Pulmonary artery endothelial cell (primary cell): ENCODE measurements around the gene HMGCS1. TPM values are rescaled to one million over a fixed set of nuclear protein-coding genes. Genes with fewer than 3 reads are reported as not detected.
"Not testable (repeated sequence)": the region's sequence is repeated elsewhere in the genome, so short reads cannot be mapped to it uniquely, and the experiment has no call there.

Experiments used
- DNase-seq: peaks from one replicate; pipeline ENCODE4 v3.0.0-alpha.2; 2011; ENCODE audit warnings: low read depth, low spot score
- total RNA-seq: library from RNA; depleted of rRNA; stranded (reverse); fragments of >200 nt; gene quantifications from 2 replicates; pipeline ENCODE4 v1.2.3, GENCODE V29; 2014

HMGCS1 gene
- total RNA-seq = 64.8 and 80.5 TPM in 2 replicates

- DNase-seq = peak; percentile 99
These were observed at the start of gene HMGCS1 for GRCh38 chr5:43313035-43313853. HMGCS1 (minus strand) TSS chr5:43313412; CDS start chr5:43298965, 14,447 bp downstream.

DNA sequence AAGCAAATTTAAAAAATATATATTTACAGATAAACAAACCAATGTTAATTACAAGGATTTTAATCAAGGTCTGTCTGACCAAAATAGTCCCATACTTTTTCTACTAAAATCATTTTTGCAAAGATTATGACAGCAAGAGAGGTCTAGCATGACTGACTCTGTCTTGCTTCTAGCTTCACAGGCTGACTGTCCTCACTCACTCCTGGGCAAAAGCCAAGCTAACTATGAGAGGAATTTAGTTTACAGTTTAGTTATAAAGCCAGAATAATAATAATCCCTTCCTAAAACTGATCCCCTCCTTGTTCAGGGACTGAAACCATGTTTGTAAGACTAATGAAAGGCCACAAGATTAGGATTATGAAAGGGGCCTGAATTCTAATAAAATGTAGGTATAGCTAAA lies 45.5 kb upstream of the HMGCS1 start:
- DNase-seq = no peak

GRCh38 chr5:43358301-43358700 lies 45.1 kb upstream of the HMGCS1 start:
- no peak for DNase-seq

GRCh38 chr5:43357878-43358281 lies 44.7 kb upstream of the HMGCS1 start:
- no peak for DNase-seq

DNA sequence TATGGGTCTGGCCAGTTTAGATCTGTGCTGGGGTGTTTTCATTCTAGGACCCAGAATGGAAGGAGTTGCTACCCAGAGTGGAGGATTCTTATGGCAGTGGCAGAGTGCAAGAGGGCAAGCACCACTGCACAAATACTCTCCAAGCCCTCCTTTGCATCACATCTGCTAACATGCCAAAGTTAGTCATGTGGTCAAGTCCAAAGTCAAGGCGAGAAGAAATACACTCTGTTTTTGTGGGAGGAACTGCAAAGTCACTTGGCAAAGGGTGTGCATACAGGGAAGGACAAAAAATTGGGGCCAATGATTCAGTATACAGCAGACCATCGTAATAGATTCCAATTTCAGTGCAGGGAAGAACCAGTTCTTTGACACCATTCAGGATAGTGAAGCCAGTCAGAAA lies 43.9 kb upstream of the HMGCS1 start:
- no peak for DNase-seq

DNA sequence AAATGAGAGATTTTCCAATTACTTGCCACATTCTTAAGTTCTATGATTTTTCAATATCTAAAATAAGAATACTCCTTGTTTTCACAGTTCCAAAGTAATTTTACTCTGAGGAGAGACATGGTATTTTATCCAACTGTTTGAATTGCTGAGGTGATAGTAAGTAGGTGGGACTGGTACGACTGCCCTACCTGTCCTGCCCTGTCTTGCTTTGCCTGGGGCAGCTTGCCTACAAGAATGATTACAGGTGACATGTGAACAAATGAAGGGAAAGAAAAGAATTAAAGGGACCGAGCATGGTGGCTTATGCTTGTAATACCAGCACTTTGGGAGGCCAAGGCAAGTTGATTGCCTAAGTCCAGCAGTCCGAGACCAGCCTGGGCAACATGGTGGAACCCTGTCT lies 41.6 kb upstream of the HMGCS1 start:
- DNase-seq = no peak

DNA sequence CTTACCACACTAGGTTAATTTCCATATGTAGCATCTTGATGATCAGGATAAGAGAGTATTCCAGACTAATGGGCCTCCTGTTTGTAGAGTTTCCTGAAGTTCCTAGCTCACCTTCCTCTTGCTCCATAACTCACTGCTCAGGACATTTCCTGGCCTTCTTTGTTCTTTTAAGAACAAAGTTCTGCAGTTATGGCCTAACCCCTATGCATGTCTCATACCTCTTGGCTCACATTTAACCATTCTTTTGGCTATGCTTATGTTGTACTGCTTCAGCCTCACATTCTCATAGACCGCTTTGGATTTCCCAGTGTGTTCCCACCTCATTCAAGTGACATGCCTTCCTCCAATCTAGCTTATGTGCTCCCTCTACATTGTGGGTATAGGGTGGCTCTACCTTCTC lies 40.5 kb upstream of the HMGCS1 start:
- DNase-seq = no peak

- DNase-seq = no peak
These were observed 39.7 kb upstream of the HMGCS1 start for GRCh38 chr5:43352915-43353314.

DNA sequence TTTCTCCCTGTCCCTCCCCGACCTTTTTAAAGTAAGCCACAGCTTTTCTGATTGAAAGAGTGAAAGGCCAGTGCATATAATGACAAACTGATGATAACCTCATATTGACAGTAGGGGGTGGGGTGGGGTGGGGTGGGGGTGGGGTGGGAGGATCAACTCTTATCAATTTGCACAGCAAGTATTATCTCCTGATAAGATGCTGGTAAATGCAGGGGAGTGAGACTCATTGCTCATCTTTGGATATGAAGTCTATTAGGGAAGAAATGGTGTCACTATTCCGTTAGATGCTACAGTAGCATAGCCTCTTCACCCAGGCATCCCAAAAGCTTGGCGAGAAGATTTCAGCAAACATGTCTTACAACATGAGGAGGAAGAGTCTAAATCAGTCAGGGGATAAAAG lies 38.9 kb upstream of the HMGCS1 start:
- no peak for DNase-seq

DNA sequence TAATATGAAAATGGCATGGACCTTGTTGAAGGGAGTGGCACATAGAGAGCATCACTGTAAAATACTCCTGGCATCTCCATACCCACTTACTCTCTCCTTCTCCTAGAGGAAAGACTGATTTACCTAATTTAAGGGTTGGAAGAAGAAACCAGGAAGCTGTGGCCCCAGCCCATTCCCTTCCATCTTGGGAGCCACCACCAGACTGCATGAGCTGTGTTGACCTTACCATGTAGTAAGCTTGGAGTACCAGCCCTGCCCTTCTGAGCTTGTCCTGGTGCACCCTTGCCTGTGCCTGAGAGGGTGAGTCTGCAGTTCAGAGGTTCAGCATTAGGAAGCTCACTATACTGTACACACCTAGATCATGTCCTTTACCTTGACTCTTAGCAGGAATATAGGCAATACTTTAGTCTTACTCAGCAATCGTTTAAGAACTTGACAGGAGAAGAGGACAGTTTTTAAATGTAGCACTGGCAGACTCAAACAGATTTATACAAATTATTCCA lies 35.7 kb upstream of the HMGCS1 start:
- DNase-seq = no peak

DNA sequence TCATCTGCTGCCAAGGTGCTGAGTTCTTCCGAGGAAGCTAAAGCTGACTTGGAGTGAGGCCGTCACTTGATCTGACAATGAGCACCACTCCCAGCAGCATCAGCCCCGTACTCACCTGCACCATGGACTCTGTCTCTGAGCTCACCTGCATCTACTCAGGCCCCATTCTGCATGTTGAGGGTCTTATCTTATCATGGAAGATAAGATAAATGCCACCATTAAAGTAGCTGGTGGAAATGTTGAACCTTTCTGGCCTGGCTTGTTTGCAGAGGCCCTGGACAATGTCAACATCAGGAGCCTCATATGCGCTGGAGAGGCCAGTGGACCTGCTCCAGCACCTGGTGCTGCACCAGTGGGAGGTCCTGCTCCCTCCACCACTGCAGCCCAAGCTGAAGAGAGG lies 35.0 kb upstream of the HMGCS1 start:
- DNase-seq = no peak

DNA sequence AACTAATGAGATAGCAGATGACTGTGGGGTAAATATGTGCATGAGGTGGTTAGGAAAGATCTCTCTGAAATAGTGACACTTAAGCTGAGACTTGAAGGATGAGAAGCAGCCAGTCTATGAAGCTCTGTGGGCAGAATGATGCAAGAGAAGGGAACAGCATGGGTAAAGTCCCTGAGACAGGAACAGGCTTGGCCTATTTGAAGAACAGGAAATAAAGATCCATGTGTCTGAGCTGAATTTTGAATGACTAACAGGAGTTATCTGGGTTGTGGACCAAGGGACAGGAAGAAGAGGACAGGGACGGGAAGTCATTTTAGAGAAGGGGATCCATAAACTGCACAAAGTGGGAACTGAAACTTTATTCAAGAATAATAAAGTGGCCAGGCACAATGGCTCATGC lies 25.6 kb upstream of the HMGCS1 start:
- DNase-seq = no peak

GRCh38 chr5:43336159-43336558 lies 22.9 kb upstream of the HMGCS1 start:
- DNase-seq = no peak

DNA sequence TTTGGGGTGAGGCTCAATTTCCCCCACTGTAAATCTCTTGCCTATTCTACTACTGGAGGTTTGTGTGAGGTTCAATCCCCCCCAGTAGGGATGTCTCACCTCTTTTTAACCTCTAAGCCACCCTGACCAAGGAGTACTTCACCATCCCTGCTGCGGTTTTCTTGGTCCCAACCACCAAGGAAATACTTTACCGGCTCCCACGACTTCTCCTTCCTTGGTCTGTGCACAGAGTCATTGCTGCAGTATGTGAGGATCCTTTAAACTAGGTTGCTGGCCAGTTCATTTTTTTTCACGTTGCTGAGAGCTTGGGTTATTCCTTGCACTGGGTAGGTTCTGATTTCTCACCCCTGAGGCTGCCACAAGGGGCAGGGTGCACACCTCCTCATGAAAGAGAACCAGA lies 22.5 kb upstream of the HMGCS1 start:
- DNase-seq = no peak

- no peak for DNase-seq
These were observed 19.2 kb upstream of the HMGCS1 start for GRCh38 chr5:43332401-43332800.

DNA sequence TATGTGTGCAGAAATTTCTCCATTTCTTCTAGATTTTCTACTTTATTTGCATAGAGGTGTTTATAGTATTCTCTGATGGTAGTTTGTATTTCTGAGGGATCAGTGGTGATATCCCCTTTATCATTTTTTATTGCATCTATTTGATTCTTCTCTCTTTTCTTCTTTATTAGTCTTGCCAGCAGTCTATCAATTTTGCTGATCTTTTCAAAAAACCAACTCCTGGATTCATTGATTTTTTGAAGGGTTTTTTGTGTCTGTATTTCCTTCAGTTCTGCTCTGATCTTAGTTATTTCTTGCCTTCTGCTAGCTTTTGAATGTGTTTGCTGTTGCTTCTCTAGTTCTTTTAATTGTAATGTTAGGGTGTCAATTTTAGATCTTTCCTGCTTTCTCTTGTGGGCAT lies 12.4 kb upstream of the HMGCS1 start:
- DNase-seq = not testable (repeated sequence)

- not testable (repeated sequence) for DNase-seq
These were observed 10.3 kb upstream of the HMGCS1 start for GRCh38 chr5:43323488-43323887.

DNA sequence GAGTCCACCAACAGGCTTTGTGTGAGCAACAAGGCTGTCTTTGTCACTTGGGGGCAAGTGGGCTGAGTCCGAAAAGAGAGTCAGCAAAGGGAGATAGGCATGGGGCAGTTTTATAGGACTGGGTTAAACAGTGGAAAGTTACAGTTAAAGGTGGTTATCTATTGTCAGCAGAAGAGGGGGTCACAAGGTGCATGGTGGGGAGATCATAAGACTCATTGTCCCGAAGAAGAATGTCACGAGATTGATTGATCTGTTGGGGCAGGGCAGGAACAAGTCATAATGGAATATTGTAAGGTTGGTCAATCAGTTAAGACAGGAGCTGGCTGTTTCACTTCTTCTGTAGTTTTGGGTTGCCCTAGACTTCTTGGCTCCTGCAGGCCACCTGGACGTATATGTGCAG lies 7.6 kb upstream of the HMGCS1 start:
- DNase-seq = no peak

DNA sequence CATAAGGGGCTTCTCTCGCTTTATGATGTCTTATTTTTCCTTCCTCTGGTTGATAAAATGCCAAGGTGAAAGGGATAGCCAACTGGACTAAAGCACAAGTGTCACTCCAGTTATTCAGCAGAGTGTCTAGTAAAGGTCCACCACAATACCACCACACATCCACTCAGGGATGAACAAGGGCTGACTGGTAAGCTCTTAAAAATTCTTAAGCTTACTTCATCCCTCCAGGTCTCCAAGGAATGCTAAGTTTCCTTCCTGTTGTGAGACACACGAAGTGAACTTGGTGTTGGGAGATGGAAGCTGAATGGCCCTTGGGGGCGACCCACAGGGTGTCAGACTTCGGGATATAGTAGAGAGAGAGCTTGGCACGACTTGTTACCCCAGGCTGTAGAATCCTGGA lies 3.2 kb upstream of the HMGCS1 start:
- DNase-seq = no peak

- DNase-seq = no peak
These were observed 2.5 kb upstream of the HMGCS1 start for GRCh38 chr5:43315682-43316081.

- DNase-seq = no peak
These were observed 2.1 kb upstream of the HMGCS1 start for GRCh38 chr5:43315263-43315662.

GRCh38 chr5:43314724-43315123 lies 1.5 kb upstream of the HMGCS1 start:
- no peak for DNase-seq

DNA sequence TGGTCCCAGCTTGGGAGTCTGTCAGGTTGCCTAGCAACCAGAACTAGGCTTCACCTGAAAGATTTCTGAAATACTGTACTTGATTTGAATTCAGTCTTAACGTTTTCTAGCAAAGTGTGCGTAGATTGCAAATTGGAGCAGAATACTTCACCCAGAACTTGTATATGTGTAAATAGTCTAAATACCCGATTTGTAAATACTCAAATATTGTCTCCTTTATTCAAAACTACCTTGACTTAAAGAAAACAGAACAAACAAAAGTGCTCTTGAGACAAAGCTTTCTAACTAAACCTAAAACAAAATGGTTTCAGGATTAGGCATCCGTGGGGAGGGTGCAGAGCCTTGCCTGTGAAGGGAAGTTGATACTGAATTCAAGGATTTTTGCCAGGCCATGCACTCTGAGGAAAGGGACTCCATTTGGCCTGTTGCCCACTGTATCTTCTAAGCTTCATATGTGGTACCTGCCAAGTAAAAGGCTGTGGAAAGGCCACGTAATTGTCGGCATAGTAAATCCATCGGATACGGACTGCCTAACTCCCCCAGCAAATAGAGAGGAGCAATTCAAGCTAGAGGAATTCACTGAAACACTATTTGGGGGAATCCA lies 744 bp upstream of the HMGCS1 start:
- DNase-seq = no peak
